Measurements from ENCODE around the gene ROBO1. TPM values are rescaled to one million over a fixed set of nuclear protein-coding genes. Genes with fewer than 3 reads are reported as not detected.

Gene ROBO1
- total RNA-seq, 1 donor from 2014 or later: 7.1 TPM

DNA sequence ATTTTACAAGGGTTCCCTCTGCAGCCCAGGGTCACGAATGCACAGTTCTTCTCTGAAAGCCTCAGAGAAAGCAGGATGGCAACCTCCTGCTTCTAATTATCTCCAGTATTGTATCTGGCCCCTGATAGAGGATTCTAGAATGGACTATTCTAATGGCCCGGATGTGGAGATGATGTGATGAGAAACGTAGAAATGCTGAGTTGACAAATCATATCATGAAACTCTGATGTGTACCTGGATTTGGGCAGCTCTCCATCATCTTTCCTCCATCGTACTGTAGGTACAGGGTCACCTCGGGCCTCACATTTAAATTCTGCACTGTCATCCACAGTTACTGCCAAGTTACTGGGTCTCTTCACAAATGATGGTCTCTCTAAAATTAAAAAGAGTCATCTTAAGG lies 1050.8 kb downstream of the ROBO1 start:
- DNase-seq: no peak
- Histone ChIP-seq H3K4me3 (no peak overlapping the region), H3K27me3 (ENCODE audit: low read depth) (no peaks in the 10 kb centered on the region), H3K27ac (replicated peaks) (no peak overlapping the region), H3K4me1 (no peaks in the 10 kb centered on the region), H3K36me3 (peaks cover 11% of the 10 kb centered on the region), H3K9me3 (replicated peaks) (peaks cover 3% of the 10 kb centered on the region)
- TF ChIP-seq CTCF (IDR thresholded peaks at IDR 0.05; ENCODE audit: borderline replicate concordance): no peak
- intact Hi-C loops (cut with micrococcal nuclease): no loop called here

DNA sequence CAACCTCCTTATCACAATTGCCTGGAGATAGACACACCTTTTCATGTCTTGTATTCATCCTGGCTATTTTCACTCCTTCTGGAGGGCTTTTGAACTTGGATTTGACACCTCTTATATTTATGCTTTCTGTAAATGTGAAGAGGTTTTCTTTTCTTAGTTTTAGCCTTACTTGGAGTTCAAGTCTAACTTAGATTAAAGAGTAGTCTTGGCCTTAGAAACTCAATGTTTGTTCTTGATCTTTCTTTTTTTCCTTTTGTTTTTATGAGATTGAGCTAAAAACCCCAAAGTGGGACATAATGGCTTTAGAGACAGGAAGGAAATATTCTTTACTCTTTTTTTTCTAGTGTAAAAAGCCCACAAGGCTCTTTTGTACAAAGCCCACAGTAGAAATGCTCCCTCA lies 1054.9 kb downstream of the ROBO1 start:
- Histone ChIP-seq H3K9me3 (replicated peaks) (no peaks in the 10 kb centered on the region), H3K27ac (replicated peaks) (no peak overlapping the region), H3K4me1 (no peaks in the 10 kb centered on the region), H3K4me3 (no peak overlapping the region), H3K27me3 (ENCODE audit: low read depth) (no peaks in the 10 kb centered on the region), H3K36me3 (peaks cover 11% of the 10 kb centered on the region)
- no peak for TF ChIP-seq CTCF (IDR thresholded peaks at IDR 0.05; ENCODE audit: borderline replicate concordance)
- no peak for DNase-seq
- intact Hi-C loops (cut with micrococcal nuclease): no loop called here

- intact Hi-C loops (cut with micrococcal nuclease): no loop called here
These were observed 1055.5 kb downstream of the ROBO1 start for GRCh38 chr3:78712270-78712669.

GRCh38 chr3:78708565-78709073 lies 1059.2 kb downstream of the ROBO1 start:
- no peak overlapping the region for H3K27ac ChIP-seq (replicated peaks)
- no peaks in the 10 kb centered on the region for H3K27me3 ChIP-seq (ENCODE audit: low read depth)
- no peak for DNase-seq
- H3K4me1 ChIP-seq: peaks cover 5% of the 10 kb centered on the region
- H3K4me3 ChIP-seq: no peak overlapping the region
- H3K36me3 ChIP-seq: no peaks in the 10 kb centered on the region
- no peak for TF ChIP-seq CTCF (IDR thresholded peaks at IDR 0.05; ENCODE audit: borderline replicate concordance)
- H3K9me3 ChIP-seq (replicated peaks): no peaks in the 10 kb centered on the region
- intact Hi-C loops (cut with micrococcal nuclease): no loop called here

More at GRCh38 chr3:78712270-78712669, 1055.5 kb downstream of the ROBO1 start:
- no peaks in the 10 kb centered on the region for H3K9me3 ChIP-seq (replicated peaks)
- H3K27me3 ChIP-seq (ENCODE audit: low read depth): no peaks in the 10 kb centered on the region
- no peak overlapping the region for H3K27ac ChIP-seq (replicated peaks)
- TF ChIP-seq CTCF (IDR thresholded peaks at IDR 0.05; ENCODE audit: borderline replicate concordance): no peak
- peaks cover 11% of the 10 kb centered on the region for H3K36me3 ChIP-seq
- no peak overlapping the region for H3K4me3 ChIP-seq
- no peaks in the 10 kb centered on the region for H3K4me1 ChIP-seq
- DNase-seq: no peak

DNA sequence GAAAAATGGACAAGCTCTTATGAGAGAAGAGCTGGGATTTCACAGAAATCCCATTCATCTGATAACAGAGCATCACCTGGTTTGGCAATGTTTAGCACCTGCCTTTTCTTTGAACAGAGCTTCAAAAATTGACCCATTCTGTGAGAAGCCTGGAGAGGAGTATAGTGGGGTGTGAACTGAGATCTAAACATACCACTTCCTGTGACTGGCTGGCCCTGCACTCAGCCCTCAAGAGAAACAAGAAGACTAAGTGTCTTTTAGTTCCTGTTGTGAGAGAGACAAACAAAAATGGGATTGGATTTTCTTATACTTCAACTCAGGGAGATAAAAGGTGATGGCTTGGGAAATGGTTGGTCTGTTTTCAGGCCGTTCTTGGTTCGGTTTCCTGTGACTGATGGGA lies 1060.2 kb downstream of the ROBO1 start:
- intact Hi-C loops (cut with micrococcal nuclease): no loop called here
- no peaks in the 10 kb centered on the region for H3K27me3 ChIP-seq (ENCODE audit: low read depth)
- no peak for TF ChIP-seq CTCF (IDR thresholded peaks at IDR 0.05; ENCODE audit: borderline replicate concordance)
- H3K36me3 ChIP-seq: no peaks in the 10 kb centered on the region
- no peak for DNase-seq
- peaks cover 8% of the 10 kb centered on the region for H3K4me1 ChIP-seq
- H3K9me3 ChIP-seq (replicated peaks): no peaks in the 10 kb centered on the region
- H3K27ac ChIP-seq (replicated peaks): no peak overlapping the region
- H3K4me3 ChIP-seq: no peak overlapping the region

All from left ventricle myocardium inferior (tissue), 1 donor.